GM12873 (cell line): Measurements from ENCODE around the gene POLR3B.

Experiments
- TF ChIP-seq, protein P1 (sequence below): IDR thresholded peaks from 2 replicates; pipeline ENCODE4 v1.5.1; 2012; ENCODE audit warnings: low read depth, mild to moderate bottlenecking, moderate library complexity, low read length, control low read depth; ENCODE audit not compliant: insufficient read depth; ENCODE audit errors: missing control alignments

POLR3B gene

DNA sequence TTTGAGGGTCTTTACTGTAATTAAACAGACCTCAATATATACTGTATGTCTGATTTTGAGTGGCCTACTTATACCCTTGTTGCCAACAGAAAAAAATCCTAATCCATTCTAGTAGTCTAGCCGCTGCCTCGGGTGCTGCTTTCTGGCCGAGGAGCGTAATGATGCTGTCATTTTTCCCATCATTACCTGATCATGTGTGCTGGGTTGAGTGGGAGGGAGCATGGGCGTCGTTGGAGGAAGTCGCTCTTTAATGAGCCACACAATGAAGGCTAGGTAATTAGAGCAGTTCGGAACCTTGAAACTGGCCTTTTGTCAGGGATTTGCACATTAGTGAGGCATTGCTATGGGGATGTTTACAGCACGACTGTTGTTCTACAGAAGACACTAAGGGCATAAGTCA, 149.1 kb downstream of the POLR3B start:
- TF ChIP-seq, protein P1, sequence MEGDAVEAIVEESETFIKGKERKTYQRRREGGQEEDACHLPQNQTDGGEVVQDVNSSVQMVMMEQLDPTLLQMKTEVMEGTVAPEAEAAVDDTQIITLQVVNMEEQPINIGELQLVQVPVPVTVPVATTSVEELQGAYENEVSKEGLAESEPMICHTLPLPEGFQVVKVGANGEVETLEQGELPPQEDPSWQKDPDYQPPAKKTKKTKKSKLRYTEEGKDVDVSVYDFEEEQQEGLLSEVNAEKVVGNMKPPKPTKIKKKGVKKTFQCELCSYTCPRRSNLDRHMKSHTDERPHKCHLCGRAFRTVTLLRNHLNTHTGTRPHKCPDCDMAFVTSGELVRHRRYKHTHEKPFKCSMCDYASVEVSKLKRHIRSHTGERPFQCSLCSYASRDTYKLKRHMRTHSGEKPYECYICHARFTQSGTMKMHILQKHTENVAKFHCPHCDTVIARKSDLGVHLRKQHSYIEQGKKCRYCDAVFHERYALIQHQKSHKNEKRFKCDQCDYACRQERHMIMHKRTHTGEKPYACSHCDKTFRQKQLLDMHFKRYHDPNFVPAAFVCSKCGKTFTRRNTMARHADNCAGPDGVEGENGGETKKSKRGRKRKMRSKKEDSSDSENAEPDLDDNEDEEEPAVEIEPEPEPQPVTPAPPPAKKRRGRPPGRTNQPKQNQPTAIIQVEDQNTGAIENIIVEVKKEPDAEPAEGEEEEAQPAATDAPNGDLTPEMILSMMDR, result no peak

DNA sequence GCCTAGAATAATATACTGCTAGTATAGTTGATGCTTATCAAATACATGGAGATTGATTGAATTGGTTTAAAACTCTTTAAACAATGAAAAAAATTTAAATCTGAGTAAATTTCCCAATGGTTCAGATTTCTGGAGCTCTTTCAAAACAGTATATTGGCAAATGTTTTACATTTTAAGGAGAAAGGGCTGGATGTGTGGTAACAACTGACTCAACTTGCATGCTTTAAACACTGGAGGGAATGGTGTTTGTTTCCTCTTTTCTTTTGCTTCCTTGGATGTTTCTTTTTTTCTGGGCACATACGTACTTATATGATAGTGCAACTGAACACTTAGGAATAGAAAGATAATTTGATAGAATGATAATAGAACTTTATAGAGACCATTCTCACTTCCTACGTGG, 151.4 kb downstream of the POLR3B start:
- TF ChIP-seq, protein P1, result no peak

DNA sequence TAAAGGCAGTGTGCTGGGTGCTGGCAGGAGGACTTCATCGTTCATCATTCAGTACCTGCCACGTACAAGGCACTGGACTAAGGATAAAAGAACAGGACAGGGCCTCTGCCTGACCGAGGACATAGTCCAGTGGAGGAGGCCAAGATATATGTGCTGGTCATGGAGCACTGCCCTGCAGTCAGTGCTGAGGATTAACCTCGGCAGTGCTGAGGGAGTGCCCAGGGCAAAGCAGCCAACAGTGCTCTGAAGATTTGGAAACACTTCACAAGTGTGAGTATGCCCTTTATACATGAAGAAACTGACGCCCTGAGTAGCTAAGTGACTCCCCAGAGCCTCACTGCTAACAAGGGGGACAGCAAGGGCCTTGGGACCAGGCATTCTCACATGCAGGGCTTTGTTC, 153.8 kb downstream of the POLR3B start:
- TF ChIP-seq, protein P1, result no peak

DNA sequence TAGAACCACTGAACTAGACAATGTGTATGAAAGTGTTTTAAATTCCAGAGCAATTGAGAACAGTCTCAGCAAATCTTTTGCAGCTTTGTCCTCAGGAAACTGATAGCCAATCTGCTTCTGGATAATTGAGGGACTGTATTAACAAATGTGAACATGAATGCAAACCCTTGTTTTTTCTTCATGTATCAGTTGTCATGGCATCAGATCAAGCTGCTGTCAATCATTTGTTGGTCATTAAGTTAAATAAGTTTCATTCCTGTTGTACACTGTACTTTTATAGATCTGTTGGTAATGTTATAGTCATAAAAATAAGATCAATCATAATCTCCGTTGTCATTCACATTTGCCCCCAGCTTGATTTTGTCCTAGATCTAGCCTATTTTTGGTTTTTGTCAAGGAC, 159.8 kb downstream of the POLR3B start:
- TF ChIP-seq, protein P1, result no peak

DNA sequence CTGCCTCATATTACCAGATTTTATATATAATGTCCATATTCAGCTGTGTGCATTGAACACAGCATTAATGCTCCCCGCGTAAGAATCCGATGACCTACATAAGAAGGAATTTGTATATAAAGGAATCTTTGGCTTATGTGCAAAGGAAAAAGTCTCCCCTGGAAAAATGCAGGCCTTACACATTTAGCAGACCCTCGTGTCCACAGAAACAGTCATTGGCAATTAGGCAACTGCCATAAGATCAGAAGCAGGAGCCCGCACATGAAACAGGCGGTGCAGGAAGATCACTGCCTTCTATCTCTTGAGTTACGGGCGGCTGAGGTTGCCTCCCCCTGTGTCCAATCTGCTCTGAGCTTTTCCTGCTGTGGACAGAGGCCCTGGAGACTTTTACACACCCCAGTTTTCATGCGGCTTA, 162.1 kb downstream of the POLR3B start:
- TF ChIP-seq, protein P1, result no peak

DNA sequence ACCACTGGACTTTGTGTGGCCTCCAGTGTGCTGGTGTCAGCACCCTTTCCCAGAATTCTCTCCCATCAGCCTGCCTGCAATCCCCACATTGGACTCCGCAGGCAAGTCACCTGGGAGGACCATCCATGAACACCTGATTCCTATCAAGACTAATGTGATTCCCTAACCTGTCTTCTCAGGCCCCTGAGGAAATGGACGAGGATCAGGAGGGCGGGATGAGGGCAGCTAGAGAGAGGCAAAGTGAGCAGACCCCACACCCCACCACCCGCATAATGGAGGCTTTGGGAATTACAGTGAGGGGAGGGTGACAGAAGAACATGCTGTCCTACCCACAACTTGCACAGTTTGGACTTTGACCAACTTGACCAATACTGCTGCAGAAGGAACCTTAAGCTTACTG, 164.4 kb downstream of the POLR3B start:
- TF ChIP-seq, protein P1, result no peak

DNA sequence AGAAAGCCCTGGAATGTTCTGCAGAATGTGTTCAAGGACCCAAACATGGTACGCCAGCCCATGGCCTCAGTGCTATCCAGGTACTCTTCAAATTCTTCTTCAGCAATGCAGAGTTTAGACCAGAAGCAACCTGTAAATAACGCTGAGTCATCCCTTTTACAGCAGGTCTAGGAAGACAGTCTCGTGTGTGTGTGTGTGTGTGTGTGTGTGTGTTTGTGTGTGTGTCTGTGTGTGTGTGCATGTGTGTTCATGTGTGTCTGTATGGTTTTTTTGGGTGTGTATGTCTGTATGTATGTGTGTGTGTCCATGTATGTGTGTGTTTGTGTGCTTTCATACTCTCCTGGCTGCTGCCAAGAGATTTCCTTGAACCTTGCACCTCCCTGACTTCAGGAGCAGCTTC, 165.2 kb downstream of the POLR3B start:
- TF ChIP-seq, protein P1, result no peak
